HK-2 (cell line): ENCODE data around the gene FOXQ1.
"Not testable (repeated sequence)": the region's sequence is repeated elsewhere in the genome, so short reads cannot be mapped to it uniquely, and the experiment has no call there.

Experiments used
- DNase-seq: peaks from one replicate; pipeline ENCODE4 v3.0.0-alpha.2; 2018; ENCODE audit not compliant: unreplicated experiment

Gene FOXQ1

DNA sequence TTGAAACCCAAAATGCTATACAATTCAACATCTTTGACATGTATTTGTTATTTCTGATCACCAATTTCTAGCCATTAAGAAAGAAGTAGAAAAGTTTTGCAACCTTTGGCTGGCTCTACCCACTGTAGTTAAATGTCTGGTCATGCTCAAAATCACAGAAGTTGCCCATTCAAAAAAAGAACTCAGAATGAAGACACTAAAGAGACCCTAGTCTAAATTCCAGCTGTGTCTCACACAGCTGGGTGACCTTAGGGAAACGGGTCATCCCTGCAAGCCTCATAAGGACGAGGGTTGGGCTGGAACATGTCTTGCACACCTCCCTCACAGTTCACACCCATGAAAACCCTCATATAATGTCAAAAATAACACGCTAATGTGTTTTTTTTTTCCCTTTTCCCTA lies 10.3 kb downstream of the FOXQ1 start:
- DNase-seq, result no peak

DNA sequence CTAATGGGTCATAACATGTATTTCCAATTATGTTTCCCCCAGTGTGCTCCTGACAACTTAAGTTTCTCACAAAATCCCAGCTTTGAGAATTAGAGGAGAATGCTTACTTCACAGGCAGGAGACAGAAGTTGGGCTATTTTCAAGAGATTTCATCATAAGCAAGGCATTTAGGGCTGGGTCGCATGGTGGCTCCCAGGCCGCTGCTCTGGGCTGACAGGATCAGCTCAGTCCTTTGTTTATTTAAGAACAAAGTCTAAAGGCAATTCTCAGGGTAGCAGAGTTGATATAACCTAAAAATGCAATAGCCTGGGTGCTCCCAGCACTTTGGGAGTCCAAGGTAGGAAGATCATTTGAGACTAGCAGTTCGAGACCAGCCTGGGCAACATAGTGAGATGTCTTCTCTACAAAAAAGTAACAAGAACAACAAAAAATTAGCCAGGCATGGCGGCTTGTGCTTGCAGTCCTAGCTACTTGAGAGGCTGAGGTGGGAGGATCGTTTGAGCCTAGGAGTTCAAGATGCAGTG lies 10.9 kb downstream of the FOXQ1 start:
- DNase-seq, result no peak

DNA sequence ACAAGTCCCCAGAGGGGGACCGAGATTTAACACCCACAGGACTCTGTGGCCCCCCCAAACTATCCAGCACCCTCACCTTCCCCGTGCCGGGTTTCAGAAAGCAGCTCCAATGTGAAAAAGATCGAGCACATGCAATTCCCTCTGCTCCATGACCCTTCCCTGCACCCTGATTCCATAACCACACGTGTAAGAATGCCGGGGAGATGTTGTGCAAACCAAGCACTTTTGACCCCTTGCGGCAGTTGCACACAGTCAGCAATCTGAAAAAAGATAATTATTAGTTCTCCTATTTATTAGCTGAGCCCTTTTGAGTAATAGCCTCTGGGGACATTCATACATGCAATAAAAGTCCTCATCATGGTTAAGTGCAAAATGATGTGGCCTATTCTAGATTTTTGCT lies 13.0 kb downstream of the FOXQ1 start:
- DNase-seq, result no peak

- peak; percentile 51 for DNase-seq
These were observed 13.8 kb downstream of the FOXQ1 start for GRCh38 chr6:1325461-1326309.

DNA sequence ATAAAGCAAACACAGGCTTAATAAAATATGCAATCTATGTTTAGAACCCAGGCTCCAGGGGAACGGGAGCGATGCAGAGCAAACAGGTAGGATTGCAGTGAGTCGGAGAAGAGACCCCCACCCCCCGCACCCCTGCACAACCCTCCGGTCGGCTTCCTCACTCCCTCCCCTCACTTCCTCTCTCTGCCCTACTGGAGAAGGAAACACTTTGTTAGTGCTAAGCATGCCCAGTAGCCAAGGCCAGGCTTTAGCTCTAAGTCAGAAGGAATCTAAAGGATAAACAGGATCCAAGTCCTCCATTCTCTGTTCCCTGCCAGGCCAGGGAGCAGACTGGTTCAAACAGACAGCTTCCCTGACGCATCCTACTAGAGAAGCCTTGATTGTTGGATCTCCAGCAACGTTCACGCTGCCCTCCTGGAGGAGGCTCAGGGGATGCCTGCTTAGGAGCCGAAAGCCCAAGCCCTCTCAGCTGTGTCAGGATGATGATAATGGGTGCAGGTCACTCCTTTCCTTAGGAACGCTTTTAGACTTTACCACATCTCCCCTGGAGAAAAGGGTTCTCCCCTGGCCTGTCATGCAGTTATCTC lies 14.7 kb downstream of the FOXQ1 start:
- no peak for DNase-seq

- no peak for DNase-seq
These were observed 15.7 kb downstream of the FOXQ1 start for GRCh38 chr6:1327630-1328029.

GRCh38 chr6:1328129-1328800 lies 16.4 kb downstream of the FOXQ1 start:
- no peak for DNase-seq

DNA sequence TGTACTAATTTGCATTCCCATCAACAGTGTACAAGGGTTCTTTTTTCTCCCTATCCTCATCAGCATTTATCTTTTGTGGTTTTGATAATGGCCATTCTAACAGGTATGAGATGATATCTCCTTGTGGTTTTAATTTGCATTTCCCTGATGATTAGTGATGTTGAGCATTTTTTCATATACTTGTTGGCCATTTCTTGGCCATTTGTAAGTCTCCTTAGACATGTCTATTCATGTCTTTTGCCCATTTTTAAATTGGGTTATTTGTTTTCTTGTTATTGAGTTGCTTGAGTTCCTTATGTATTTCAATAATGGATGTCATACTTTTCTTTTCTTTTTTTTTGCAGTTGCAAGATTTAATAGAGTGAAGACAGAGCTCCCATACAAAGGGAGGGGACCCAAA lies 17.8 kb downstream of the FOXQ1 start:
- no peak for DNase-seq

- DNase-seq, result no peak
These were observed 22.8 kb downstream of the FOXQ1 start for GRCh38 chr6:1334684-1335083.

DNA sequence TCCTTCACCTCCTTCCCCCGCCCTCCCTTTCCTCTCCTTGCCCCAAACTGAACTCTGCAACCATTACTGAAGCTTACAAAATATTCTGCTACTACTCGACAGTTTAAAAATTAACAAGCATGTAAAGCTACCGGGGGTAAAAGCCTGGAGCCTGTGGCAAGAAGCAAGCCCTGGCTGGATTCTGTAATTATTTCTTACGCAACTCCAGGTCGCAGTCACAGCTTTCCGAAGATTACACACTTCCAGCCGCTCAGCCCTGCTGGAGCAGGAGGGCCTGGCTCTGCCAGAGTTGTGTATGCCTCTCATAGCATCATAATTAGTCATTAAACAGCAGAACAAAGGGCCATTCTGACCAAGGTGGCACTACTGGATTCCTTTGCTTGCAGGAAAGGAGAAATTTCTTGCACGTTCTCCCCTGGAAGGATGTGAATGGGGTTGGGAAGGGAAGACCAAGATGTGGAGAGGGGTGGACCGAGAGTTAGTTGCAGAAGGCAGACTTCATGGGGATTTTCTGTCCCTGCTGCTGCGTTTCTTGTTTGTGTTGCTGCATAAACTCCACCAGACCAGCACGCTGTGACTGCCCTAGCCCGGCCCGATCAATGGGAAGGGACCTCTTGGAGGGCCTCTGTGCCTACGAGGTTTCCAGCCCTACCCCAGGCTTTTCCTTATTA lies 23.6 kb downstream of the FOXQ1 start:
- DNase-seq, result peak; percentile 76

DNA sequence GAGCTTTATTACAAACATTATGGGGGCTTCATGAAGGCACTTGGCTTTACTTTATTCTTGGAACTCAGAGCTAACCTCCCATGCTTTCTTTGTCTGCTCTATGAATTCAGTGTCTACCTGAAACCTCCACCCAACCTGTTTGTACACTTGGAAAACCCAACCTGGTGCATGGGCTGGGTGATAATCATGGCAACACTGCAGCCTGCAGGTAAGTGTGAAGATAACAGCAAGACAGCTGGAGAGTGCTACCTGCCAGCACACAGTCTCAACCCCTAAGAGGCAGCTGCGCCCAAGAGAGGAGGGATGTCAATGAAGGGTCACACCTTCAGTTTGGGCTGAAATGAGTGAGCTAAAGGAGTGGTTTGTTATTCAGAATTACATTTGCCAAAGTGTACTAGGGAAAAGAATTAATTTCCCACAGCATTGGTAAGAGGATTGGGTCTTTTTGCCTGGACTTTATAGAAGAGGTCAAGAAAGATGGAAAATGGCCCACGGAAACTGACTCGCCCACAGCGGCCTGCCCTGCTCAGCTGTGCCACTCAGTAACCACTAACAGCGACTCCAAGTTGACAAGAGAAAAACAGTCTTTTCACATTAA lies 24.4 kb downstream of the FOXQ1 start:
- peak; percentile 35 for DNase-seq

DNA sequence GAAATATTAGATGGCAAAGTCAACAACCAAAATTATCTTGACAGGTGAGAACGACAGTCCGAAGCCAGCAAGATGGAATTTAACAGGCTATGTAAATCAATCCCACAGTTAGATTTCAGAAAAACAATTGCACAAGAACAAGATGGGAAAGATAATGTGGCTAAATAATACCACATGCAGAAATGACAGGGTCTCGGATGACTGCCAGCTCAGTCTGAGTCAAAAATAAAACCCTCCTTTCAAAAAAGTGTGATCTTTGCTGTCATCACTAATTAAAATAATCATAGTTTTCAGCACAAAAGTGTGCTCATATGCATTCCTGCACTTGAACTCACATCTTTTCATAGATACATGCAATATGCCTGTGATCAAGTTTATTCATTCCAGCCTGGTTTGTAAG lies 25.9 kb downstream of the FOXQ1 start:
- DNase-seq, result no peak

DNA sequence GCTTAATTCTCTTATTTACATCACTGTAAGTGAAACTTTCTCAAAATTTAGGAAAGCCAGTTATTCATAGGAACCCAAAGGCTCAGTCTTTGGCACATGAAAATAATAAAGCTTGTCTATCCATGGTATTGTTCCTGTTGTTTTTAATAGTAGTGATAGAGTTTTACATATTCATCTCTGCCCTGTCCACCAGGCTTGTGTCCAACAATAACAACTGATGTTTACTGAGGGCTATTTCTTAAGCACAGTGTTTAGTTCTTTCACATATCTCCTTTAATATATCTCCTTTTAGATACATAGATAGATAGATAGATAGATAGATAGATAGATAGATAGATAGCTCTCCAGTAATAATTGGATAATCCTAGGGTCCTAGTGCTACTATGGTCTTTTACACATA lies 34.2 kb downstream of the FOXQ1 start:
- no peak for DNase-seq

GRCh38 chr6:1346558-1347091 lies 34.7 kb downstream of the FOXQ1 start:
- DNase-seq, result no peak

DNA sequence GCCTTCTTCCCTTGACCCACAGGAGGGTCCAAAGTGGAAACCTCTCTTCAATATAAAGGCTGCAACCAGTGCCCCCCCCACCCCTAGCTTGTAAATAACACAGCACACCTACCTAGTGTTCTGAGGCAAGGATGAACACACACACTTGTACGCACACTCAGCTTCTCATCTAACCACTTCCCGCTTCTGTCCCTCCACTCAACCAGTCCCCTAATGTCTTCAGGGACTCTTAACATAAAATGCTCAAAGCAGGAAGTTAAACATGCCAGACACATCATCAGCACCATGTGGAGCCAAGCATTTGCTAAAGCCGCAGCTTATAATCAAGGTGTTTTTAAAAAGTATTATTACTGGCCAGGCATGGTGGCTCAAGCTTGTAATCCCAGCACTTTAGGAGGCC lies 35.3 kb downstream of the FOXQ1 start:
- DNase-seq, result no peak

DNA sequence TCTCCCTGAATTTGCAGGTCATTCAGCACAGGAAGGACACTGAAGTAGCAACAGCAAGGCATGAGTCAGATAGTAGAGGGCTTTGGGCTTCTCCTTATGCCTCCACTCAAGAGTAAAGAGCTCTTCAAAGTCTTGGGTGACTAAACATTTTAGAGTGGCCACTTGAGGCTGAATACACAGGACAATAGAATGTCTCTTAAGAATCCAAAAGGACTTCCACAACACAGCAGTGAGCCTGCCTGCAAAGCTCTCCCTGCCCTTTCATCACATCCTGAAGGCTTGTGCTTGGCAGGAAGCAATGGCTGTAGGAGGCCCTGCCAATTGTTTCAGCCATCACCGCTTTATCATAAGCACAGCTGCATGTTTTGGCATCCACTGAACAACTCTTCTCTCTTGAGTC lies 36.8 kb downstream of the FOXQ1 start:
- DNase-seq, result no peak

DNA sequence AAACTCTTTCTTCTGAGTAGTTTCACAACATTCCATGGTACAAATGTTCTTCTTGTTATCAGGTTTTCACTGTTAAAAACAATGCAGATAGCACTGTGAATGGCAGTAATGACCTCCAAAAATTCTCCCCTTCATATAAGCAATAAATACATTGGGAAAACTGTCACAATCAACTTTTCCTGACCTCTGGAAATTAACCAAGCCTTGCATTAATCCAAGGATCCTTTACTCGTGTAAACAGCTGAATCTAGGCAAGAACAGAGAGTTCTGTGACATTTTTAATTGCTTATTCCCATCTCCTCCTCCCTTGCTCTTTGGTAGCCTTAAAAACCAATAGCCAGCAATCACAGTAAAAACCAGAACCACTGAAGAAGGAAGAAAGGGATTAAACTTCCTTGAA lies 37.8 kb downstream of the FOXQ1 start:
- DNase-seq, result no peak

GRCh38 chr6:1351381-1352008 lies 39.6 kb downstream of the FOXQ1 start:
- no peak for DNase-seq

DNA sequence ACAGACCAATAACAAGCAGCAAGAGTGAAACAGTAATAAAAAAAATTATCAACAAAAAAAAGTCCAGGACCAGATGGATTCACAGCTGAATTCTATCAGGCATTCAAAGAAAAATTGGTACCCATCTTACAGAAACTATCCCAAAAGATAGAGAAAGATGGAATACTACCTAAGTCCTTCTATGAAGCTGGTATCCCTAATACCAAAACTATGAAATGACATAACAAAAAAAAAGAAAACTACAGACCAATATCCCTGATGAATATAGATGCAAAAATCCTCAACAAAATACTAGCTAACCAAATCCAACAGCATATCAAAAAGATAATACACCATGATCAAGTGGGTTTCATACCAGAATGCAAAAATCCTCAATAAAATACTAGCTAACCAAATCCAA lies 43.2 kb downstream of the FOXQ1 start:
- not testable (repeated sequence) for DNase-seq

GRCh38 chr6:1361717-1362116 lies 49.8 kb downstream of the FOXQ1 start:
- not testable (repeated sequence) for DNase-seq

DNA sequence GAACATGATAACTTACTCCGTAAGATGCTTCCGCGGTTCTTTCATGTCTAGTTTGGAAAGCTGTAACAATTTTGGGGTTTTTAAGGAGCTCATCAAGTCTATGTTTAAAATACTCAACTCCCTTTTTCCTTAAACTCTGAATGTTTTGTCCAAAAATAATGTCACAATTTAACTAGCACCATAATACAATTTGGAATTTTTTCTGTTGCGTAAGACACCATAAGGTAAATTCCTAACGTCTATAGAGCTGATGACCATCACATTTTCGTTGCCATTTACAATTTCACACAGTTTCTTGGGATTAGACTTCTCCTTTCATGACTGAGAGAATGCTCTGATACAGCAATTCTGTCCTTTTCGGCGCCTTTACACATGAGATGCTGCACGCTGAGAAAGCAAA lies 50.7 kb downstream of the FOXQ1 start:
- DNase-seq, result no peak
